ENCODE measurements around the gene BSG.
"Not testable (repeated sequence)": the region's sequence is repeated elsewhere in the genome, so short reads cannot be mapped to it uniquely, and the experiment has no call there.

The BSG gene

DNA sequence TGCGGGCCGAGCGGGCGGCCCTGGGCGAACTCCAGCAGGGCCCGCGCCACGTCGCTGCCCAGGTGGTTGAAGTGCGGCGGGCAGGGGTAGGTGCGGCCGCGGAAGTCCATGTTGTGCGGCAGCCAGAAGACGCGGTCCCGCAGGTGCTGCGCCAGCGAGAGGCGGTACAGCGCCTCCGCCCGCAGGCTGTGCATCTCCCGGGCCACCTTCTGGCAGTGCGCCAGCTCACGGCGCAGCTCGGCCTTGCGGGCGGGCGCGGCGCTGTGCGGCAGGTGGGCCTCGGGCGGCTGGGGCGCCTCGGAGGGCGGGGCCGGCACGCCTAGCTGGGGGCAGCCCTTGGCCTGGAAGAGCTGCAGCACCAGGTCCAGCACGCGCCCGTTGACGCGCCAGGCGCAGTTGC is 48.8 kb downstream of the BSG start:
- DNase-seq, result not testable (repeated sequence)

DNA sequence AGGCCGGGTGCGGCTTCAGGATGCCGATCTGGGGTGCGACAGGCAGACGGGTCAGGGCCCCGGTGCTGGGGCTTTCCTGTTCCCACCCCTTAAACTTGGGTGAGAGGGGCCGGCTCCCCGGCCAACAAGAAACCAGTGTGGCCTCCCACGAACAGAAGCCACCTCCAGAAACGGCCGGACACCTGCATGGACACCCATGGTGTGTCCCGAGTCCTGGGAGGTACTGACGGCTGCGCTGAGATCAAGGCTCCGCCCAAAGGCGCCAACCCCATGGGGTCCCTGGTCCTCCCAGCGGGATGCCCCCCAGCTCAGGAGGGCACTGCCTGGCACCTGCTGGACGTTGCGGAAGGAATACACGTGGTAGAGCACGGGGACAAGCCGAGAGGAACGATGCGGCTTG is 49.4 kb downstream of the BSG start:
- no peak for DNase-seq

DNA sequence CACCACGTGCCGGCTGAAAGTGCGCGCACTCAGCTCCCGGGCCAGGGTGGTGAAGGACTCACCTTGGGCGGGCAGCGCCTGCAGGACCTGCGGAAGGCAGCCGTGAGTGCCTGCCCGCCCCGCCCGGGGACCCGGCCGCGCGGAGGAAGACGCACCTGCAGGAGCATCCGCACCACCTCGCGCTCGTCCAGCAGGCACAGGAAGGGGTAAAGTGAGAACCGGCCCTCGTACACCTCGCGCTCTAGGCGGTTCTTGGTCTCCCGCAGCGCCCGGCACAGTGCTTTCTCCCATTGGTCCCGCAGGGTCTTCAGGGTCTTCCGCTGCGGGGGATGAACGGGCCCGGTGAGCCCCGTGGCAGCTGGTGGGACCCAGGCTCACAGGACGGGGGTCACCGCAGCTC is 50.3 kb downstream of the BSG start:
- DNase-seq, result no peak

DNA sequence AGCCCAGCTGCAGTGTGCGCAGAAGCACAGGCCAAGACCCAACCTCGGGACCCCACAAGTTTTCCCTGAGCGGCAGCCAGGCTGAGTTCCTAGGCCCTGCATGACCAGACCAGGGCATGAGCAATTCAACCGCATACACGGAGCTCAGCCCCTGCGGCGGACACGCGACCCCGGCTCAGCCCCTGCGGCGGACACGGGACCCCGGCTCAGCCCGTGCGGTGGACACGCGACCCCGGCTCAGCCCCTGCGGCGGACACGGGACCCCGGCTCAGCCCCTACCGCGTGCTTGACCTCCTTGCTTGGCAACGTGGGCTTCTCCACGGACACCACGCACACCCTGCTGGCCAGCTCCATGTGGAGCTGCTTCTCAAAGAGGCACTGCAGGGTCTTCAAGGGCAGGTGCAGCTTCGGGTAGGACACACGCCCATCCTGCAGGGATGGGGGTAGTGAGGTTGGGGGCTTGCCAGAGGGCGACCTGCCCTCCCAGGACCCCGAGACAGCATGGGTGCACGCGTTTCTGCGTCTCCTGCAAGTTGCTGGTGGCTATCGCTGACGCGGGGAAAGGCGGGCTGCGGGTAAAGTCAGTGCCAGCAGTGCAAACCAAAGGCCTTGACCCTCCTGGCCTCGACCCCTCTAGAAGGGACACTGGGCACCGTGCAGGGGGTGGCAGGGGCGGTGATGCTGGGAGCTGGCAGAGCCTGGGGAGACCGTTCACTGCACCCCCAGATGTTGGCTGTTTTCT is 51.0 kb downstream of the BSG start:
- DNase-seq, result no peak

DNA sequence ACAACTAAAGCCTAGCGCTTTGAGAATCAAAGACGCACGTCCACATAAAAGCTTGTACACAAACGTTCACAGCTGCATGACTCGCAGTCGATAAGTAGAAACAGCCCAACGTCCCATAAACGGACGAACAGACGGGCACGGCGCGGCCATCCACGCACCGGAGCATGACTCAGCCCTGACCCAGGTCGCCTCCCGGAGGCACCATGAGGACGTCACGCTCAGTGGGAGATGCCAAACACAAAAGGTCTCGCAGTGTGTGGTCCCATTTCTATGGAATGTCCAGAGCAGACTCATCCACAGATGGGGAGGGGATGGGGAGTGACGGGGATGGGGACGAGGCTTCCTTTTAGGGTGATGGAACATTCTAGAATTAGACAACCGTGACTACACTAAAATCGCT is 51.6 kb downstream of the BSG start:
- no peak for DNase-seq

DNA sequence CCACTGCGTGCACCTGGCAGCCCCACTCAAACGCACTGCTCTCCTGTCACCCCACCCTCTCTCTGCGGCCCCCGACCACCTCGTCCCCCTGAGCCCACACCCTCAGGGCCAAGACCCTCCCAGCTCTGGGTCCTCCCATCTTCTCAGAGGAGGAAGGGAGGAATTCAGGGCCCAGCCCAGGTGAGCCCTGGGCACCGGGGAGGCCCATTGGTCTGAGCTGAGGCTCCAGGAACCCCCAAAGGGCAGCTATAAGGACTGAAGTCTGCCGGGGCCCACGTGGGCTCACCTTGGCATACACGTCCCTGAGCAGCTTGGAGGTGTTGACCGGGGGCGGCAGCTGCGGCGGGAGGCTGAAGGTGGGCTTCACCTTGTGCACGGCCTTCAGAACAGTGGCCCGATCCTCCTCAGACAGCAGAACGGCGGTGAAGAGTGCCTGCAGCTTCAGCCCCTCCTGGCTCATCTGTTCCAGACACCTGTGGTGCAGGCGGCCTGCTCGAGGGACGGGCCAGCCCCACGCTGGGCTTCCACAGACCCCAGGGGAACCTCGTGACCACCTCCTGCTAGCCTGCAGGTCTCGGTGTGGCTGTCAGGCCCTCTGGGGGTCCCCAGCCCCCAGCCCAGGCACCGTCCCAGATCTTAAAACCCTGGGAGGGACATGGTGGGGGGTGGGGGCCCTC is 52.2 kb downstream of the BSG start:
- no peak for DNase-seq

DNA sequence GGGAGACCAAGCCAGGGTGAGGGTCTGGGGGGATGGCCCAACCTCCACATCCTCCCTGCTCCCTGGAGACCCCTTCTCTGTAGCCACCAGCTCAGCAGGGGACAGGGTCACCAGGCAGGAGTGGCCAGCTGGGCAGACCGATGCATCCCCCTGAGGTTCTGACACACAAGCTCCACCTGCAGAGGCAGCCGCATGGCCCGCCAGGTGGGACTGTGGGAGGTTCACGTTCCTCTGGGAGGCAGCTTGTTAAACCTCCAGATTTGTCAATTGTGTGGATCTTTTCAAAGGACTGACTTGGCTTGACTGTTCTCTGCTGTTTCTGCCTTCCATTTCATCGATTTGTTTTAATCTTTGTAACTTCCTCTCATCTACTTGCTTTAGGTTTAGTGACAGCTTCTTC is 52.9 kb downstream of the BSG start:
- no peak for DNase-seq

DNA sequence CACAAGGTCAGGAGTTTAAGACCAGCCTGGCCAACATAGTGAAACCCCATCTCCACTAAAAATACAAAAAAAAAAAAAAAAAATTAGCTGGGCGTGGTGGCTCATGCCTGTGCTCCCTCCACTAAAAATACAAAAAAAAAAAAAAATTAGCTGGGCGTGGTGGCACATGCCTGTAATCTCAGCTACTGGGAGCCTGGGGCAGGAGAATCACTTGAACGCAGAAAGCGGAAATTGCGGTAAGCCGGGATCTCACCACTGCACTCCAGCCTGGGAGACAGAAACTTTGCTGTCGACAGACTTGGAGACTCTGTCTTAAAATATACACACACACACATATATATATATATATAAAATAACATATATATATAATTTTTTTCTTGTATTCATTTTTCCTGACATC is 54.2 kb downstream of the BSG start:
- DNase-seq, result not testable (repeated sequence)

DNA sequence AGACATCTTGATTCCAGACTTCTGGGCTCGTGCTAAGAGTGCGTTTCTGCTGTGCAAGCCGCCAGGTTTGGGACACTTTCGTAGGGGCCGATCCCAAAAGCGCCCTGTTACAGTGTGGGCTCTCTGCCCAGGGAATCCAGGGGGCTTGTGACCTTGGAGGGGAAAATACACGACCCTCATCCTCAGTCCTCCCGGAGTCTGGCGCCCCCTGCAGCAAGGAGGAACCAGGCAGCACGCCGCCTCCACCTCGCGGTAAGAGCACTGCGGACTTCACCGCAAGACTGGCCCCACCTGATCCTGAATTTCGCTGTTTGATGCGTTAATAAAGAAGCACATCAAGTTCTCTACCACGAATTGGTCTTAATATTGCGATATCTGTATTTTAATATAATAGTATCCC is 55.8 kb downstream of the BSG start:
- no peak for DNase-seq

DNA sequence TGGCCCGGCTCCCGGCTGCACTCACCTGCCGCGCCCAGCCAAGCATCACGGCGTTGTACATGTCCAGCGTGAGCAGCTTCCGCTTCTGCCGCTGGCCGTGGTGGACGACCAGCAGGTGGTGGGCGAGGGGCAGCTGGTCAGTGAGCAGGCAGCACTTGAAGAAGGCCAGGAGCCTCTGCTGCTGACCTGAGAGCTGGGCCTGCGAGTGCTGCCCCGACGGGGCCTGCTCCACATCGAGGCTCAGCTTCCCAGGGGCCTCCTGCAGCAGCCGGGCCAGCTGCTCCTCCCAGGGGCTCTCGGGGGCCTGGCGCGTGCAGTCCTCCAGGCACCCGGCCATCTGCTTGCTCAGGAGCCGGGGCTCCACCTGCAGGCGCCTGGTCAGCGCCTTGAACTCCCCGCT is 57.1 kb downstream of the BSG start:
- DNase-seq, result not testable (repeated sequence)

DNA sequence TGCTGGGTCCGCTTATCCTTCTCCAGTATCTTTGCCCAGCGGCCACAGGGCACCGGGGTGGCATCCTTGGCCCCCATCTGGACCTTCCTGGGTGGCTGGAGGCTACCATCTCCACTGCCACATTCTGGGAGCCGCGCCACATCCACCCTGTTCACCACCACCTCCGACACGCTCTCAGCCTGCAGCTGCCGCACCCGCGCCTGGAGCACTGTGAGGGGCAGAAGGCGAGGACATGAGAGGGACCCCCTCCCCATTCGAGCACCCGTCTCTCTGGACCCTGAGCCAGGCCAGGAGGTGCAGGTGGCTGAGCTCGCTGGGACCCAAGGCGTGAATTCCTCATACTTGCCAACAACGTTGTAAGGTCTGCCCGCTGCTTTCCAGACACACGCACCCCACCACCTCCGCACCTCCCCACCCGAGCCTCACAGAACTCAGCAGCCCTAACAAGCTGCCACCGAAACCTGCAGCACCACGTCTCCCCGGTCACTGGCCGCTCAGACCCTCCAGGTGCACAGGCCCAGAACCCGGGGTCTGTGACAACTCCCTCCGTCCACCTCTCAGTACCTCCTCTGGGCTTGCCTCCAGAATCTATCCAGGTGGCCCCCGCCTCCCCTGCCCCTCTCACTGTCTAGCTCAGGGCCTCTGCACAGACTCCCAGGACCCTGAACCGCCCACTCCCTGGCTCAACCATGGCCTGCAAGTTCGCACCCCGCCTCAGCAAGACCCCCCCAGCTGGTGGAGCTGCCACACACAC is 57.7 kb downstream of the BSG start:
- no peak for DNase-seq

DNA sequence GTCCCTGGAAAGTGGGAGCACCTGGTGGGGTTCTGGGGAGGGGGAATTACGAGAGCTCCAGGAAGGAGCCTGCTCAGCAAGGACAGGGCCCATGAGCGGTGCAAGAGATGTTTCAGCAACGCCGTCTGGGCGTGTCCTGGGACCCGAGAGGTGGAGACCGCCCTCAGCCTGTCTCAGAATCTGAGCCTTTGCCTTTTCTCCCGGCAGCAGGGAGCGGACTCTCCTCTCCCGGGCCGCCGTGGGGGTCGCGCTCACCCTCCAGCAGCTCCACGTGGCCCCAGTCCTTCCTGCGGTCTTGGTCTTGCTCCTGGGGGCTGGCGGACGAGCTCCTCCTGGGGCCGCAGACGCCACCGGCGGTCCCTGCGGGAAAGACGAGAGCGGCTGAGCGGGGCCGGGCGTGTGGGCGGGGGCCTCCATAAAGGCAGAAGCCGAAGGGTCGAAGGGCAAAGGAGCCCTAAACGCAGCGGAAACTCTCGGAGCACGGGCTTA is 60.2 kb downstream of the BSG start:
- no peak for DNase-seq
